ENCODE data around the gene EXOC4. TPM values are rescaled to one million over a fixed set of nuclear protein-coding genes. Genes with fewer than 3 reads are reported as not detected.

The EXOC4 gene
- total RNA-seq, 1 experiment from 2014 or later: 91.9 TPM

GRCh38 chr7:133911724-133912123 lies 658.8 kb downstream of the EXOC4 start:
- no peak for TF ChIP-seq CTCF (IDR thresholded peaks at IDR 0.05; ENCODE audit: unreplicated experiment)
- Mint-ChIP-seq H3K4me3 (ENCODE audit: low read depth, unreplicated experiment) (no peak overlapping the region), H3K27me3 (ENCODE audit: unreplicated experiment) (no peaks in the 10 kb centered on the region), H3K9me3 (ENCODE audit: low read depth, unreplicated experiment) (no peaks in the 10 kb centered on the region), H3K36me3 (ENCODE audit: insufficient read depth, unreplicated experiment) (peaks cover 3% of the 10 kb centered on the region), H3K27ac (ENCODE audit: unreplicated experiment) (no peak overlapping the region), H3K4me1 (ENCODE audit: low read depth, unreplicated experiment) (no peaks in the 10 kb centered on the region)
- no peak for DNase-seq
- BruUV-seq (replicated peaks): no TSS peak
- intact Hi-C loops (cut with micrococcal nuclease; ENCODE audit: unreplicated experiment): no loop called here
- CTCF ChIA-PET: no interaction called here

GRCh38 chr7:133912916-133913697 lies 660.2 kb downstream of the EXOC4 start:
- intact Hi-C loops (cut with micrococcal nuclease; ENCODE audit: unreplicated experiment): no loop called here
- no peaks in the 10 kb centered on the region for H3K4me1 Mint-ChIP-seq (ENCODE audit: low read depth, unreplicated experiment)
- CTCF ChIA-PET: no interaction called here
- TF ChIP-seq CTCF (IDR thresholded peaks at IDR 0.05; ENCODE audit: unreplicated experiment): no peak
- no peak overlapping the region for H3K27ac Mint-ChIP-seq (ENCODE audit: unreplicated experiment)
- H3K36me3 Mint-ChIP-seq (ENCODE audit: insufficient read depth, unreplicated experiment): peaks cover 3% of the 10 kb centered on the region
- no peak for DNase-seq
- BruUV-seq (replicated peaks): no TSS peak
- no peak overlapping the region for H3K4me3 Mint-ChIP-seq (ENCODE audit: low read depth, unreplicated experiment)
- H3K9me3 Mint-ChIP-seq (ENCODE audit: low read depth, unreplicated experiment): no peaks in the 10 kb centered on the region
- H3K27me3 Mint-ChIP-seq (ENCODE audit: unreplicated experiment): no peaks in the 10 kb centered on the region

GRCh38 chr7:133916621-133917020 lies 663.7 kb downstream of the EXOC4 start:
- H3K27me3 Mint-ChIP-seq (ENCODE audit: unreplicated experiment): no peaks in the 10 kb centered on the region
- no peak for TF ChIP-seq CTCF (IDR thresholded peaks at IDR 0.05; ENCODE audit: unreplicated experiment)
- CTCF ChIA-PET: no interaction called here
- no peaks in the 10 kb centered on the region for H3K36me3 Mint-ChIP-seq (ENCODE audit: insufficient read depth, unreplicated experiment)
- no peaks in the 10 kb centered on the region for H3K4me1 Mint-ChIP-seq (ENCODE audit: low read depth, unreplicated experiment)
- no peak overlapping the region for H3K27ac Mint-ChIP-seq (ENCODE audit: unreplicated experiment)
- intact Hi-C loops (cut with micrococcal nuclease; ENCODE audit: unreplicated experiment): no loop called here
- peaks cover 4% of the 10 kb centered on the region for H3K9me3 Mint-ChIP-seq (ENCODE audit: low read depth, unreplicated experiment)
- no peak for DNase-seq
- no TSS peak for BruUV-seq (replicated peaks)
- no peak overlapping the region for H3K4me3 Mint-ChIP-seq (ENCODE audit: low read depth, unreplicated experiment)

- BruUV-seq (replicated peaks): no TSS peak
- CTCF ChIA-PET: no interaction called here
- peaks cover 7% of the 10 kb centered on the region for H3K9me3 Mint-ChIP-seq (ENCODE audit: low read depth, unreplicated experiment)
- TF ChIP-seq CTCF (IDR thresholded peaks at IDR 0.05; ENCODE audit: unreplicated experiment): no peak
- H3K27ac Mint-ChIP-seq (ENCODE audit: unreplicated experiment): no peak overlapping the region
- DNase-seq: no peak
- H3K27me3 Mint-ChIP-seq (ENCODE audit: unreplicated experiment): no peaks in the 10 kb centered on the region
- no peaks in the 10 kb centered on the region for H3K36me3 Mint-ChIP-seq (ENCODE audit: insufficient read depth, unreplicated experiment)
- intact Hi-C loops (cut with micrococcal nuclease; ENCODE audit: unreplicated experiment): no loop called here
- H3K4me3 Mint-ChIP-seq (ENCODE audit: low read depth, unreplicated experiment): no peak overlapping the region
- H3K4me1 Mint-ChIP-seq (ENCODE audit: low read depth, unreplicated experiment): no peaks in the 10 kb centered on the region
Measured at GRCh38 chr7:133919810-133920209, 666.9 kb downstream of the EXOC4 start.

All from Calu3 (cell line).